HepG2 (cell line): ENCODE measurements around the gene PCYT2. TPM values are rescaled to one million over a fixed set of nuclear protein-coding genes. Genes with fewer than 3 reads are reported as not detected.
A peak's percentile ranks its signal among the peaks of the same experiment; 100 is the strongest.

ENCODE experiments used
- ASH2L ChIP-seq: fragments of 300-600, 200-600 bp; sonication (generic); IDR thresholded peaks from 2 replicates; pipeline ENCODE4 v1.7.0; 2017; ENCODE audit warnings: low read depth, mild to moderate bottlenecking, moderate library complexity, mixed read lengths, low read length; ENCODE audit not compliant: insufficient read length
- DNMT3B ChIP-seq: conservative IDR thresholded peaks from 2 replicates; pipeline ENCODE4 v1.6.1; 2016; ENCODE audit warnings: missing biosample characterization, control low read depth
- HIVEP1 ChIP-seq: sonication (generic); formaldehyde crosslinking; IDR thresholded peaks from 2 replicates; pipeline ENCODE4 v1.4.0; 2020; ENCODE audit warnings: mild to moderate bottlenecking, missing genetic modification reagents
- MXD4 ChIP-seq: IDR thresholded peaks from 2 replicates; pipeline ENCODE4 v1.6.1; 2016; ENCODE audit warnings: mild to moderate bottlenecking, missing biosample characterization, missing genetic modification reagents
- SNAI1 ChIP-seq: sonication (generic); formaldehyde crosslinking; IDR thresholded peaks from 2 replicates; pipeline ENCODE4 v1.5.0; 2020; ENCODE audit warnings: mild to moderate bottlenecking, missing genetic modification reagents, borderline replicate concordance
- ZFP1 ChIP-seq: IDR thresholded peaks from 2 replicates; pipeline ENCODE4 v1.6.1; 2016
- ZNF562 ChIP-seq: sonication (generic); formaldehyde crosslinking; IDR thresholded peaks from 2 replicates; pipeline ENCODE4 v1.8.0; 2022; ENCODE audit warnings: missing genetic modification reagents, borderline replicate concordance
- ZNF589 ChIP-seq: sonication (generic); formaldehyde crosslinking; conservative IDR thresholded peaks from 2 replicates; pipeline ENCODE4 v1.8.0; 2022; ENCODE audit warnings: mild to moderate bottlenecking, moderate library complexity, missing genetic modification reagents
- ZNF768 ChIP-seq: sonication (generic); formaldehyde crosslinking; IDR thresholded peaks from 2 replicates; pipeline ENCODE4 v1.4.0; 2020; ENCODE audit warnings: missing genetic modification reagents
- ZSCAN25 ChIP-seq: sonication (generic); formaldehyde crosslinking; IDR thresholded peaks from 2 replicates; pipeline ENCODE4 v1.8.0; 2022; ENCODE audit warnings: mild to moderate bottlenecking, missing genetic modification reagents
- polyA plus RNA-seq, 8 experiments: library from polyadenylated mRNA; depleted of rRNA in 3 of 8; stranded (reverse) in 7 of 8; unstranded in 1 of 8; fragments of >200 nt; fragmentation: Illumina TruSeq in 4 of 8; extraction: Trizol in 4 of 8; gene quantifications; 2 replicates each; pipeline versions ENCODE4 v1.2.1 to v1.2.3, GENCODE V29; 2011 to 2016; ENCODE audit warnings: low read depth in 4 of 8, missing spikeins in 1 of 8, mixed read lengths in 1 of 8; ENCODE audit not compliant: insufficient read depth in 1 of 8
- total RNA-seq, 5 experiments: library from RNA; depleted of rRNA; stranded (reverse); fragments of >200 nt; fragmentation: Illumina TruSeq; extraction: Trizol; gene quantifications; 2 replicates each; pipeline ENCODE4 v1.2.3, GENCODE V29; 2016; ENCODE audit warnings: low read depth in 1 of 5
- TF ChIP-seq, protein P1 (sequence below): sonication (generic); formaldehyde crosslinking; conservative IDR thresholded peaks from 2 replicates; pipeline ENCODE4 v1.5.0; 2020; ENCODE audit warnings: missing genetic modification reagents
- TF ChIP-seq, protein P2 (sequence below), 2 experiments: fragments of 450-650 bp in 1 of 2; sonication (generic) in 1 of 2; formaldehyde crosslinking in 1 of 2; IDR thresholded peaks; 2 replicates each; pipeline versions ENCODE4 v1.6.1 to v1.8.0; 2016 to 2022; ENCODE audit warnings: antibody characterized with exemption in 1 of 2, mild to moderate bottlenecking in 1 of 2, missing genetic modification reagents in 1 of 2
- TF ChIP-seq, protein P3 (sequence below): sonication (generic); formaldehyde crosslinking; IDR thresholded peaks from 2 replicates; pipeline ENCODE4 v1.4.0; 2020; ENCODE audit warnings: missing genetic modification reagents, borderline replicate concordance

PCYT2 gene
- total and polyA plus RNA-seq, 2 of the 13 experiments (the other 11 are each of a cell fraction or from before 2014, with no cell fraction given) = 147 to 297 TPM

DNA sequence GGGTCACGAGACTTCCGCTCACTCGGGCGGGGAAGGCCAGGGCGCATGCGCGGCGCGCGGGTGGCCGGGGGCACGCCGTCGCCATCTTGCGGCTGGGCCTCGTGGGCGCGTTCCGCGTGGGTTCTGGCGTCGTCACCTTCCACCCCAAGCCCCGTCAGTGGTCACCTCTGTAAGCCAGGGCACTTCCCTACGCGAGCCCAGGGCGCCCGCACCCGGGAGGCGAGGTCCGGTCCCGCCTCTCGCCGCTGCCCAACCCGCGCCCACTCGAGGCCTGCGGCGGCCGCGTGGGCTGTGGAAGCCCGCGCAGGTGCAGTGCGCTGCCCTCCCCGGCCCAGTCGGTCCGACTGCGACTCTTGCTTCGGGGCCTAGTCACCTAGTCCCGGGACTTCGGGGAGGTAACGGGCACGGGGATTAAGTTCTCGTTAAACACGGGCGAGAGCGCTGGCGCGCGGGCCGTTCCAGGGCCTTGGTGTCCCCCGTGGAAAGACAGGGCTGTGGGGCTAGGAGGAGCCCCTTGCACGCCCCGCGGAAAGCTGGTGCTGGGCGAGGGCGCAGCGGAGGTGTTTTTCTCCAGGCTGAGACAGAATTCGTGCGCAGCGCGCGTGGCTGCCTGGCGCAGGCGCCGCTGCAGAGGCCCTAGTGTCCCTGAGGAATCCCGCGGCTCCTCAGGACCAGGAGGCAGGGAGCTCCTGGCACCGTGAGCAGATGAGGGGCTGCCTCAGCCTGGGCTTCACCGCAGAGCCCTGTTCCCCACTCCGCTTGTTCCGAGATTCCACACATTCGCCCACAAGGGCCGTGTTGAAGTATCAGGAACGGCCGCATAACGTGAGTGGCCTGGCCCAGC is 39.6 kb downstream of the PCYT2 start (continued):
- TF ChIP-seq SNAI1 = peak; percentile 31; the same call in 1 of the 2 replicates
- TF ChIP-seq ZFP1 (CRISPR knock-in tag) = no peak
- TF ChIP-seq ASH2L = peak; percentile 75
- peak; percentile 97 for TF ChIP-seq ZNF589 (CRISPR knock-in tag)
- TF ChIP-seq ZNF562 = peak; percentile 59; the same call in 1 of the 2 replicates
- TF ChIP-seq HIVEP1 (CRISPR knock-in tag) = no peak
- TF ChIP-seq, protein P1, sequence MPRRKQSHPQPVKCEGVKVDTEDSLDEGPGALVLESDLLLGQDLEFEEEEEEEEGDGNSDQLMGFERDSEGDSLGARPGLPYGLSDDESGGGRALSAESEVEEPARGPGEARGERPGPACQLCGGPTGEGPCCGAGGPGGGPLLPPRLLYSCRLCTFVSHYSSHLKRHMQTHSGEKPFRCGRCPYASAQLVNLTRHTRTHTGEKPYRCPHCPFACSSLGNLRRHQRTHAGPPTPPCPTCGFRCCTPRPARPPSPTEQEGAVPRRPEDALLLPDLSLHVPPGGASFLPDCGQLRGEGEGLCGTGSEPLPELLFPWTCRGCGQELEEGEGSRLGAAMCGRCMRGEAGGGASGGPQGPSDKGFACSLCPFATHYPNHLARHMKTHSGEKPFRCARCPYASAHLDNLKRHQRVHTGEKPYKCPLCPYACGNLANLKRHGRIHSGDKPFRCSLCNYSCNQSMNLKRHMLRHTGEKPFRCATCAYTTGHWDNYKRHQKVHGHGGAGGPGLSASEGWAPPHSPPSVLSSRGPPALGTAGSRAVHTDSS (CRISPR knock-in tag) = no peak; the same call in 1 of the 2 replicates
- TF ChIP-seq, protein P2, sequence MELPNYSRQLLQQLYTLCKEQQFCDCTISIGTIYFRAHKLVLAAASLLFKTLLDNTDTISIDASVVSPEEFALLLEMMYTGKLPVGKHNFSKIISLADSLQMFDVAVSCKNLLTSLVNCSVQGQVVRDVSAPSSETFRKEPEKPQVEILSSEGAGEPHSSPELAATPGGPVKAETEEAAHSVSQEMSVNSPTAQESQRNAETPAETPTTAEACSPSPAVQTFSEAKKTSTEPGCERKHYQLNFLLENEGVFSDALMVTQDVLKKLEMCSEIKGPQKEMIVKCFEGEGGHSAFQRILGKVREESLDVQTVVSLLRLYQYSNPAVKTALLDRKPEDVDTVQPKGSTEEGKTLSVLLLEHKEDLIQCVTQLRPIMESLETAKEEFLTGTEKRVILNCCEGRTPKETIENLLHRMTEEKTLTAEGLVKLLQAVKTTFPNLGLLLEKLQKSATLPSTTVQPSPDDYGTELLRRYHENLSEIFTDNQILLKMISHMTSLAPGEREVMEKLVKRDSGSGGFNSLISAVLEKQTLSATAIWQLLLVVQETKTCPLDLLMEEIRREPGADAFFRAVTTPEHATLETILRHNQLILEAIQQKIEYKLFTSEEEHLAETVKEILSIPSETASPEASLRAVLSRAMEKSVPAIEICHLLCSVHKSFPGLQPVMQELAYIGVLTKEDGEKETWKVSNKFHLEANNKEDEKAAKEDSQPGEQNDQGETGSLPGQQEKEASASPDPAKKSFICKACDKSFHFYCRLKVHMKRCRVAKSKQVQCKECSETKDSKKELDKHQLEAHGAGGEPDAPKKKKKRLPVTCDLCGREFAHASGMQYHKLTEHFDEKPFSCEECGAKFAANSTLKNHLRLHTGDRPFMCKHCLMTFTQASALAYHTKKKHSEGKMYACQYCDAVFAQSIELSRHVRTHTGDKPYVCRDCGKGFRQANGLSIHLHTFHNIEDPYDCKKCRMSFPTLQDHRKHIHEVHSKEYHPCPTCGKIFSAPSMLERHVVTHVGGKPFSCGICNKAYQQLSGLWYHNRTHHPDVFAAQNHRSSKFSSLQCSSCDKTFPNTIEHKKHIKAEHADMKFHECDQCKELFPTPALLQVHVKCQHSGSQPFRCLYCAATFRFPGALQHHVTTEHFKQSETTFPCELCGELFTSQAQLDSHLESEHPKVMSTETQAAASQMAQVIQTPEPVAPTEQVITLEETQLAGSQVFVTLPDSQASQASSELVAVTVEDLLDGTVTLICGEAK (IDR thresholded peaks at IDR 0.05) = no peak
- TF ChIP-seq, protein P2 (CRISPR knock-in tag; IDR thresholded peaks at IDR 0.05) = peak; percentile 83; the same call in 1 of the 2 replicates
- TF ChIP-seq DNMT3B (CRISPR knock-in tag) = peak; percentile 73; the same call in 1 of the 2 replicates
- peak; percentile 95 for TF ChIP-seq MXD4 (CRISPR knock-in tag)
- TF ChIP-seq, protein P3, sequence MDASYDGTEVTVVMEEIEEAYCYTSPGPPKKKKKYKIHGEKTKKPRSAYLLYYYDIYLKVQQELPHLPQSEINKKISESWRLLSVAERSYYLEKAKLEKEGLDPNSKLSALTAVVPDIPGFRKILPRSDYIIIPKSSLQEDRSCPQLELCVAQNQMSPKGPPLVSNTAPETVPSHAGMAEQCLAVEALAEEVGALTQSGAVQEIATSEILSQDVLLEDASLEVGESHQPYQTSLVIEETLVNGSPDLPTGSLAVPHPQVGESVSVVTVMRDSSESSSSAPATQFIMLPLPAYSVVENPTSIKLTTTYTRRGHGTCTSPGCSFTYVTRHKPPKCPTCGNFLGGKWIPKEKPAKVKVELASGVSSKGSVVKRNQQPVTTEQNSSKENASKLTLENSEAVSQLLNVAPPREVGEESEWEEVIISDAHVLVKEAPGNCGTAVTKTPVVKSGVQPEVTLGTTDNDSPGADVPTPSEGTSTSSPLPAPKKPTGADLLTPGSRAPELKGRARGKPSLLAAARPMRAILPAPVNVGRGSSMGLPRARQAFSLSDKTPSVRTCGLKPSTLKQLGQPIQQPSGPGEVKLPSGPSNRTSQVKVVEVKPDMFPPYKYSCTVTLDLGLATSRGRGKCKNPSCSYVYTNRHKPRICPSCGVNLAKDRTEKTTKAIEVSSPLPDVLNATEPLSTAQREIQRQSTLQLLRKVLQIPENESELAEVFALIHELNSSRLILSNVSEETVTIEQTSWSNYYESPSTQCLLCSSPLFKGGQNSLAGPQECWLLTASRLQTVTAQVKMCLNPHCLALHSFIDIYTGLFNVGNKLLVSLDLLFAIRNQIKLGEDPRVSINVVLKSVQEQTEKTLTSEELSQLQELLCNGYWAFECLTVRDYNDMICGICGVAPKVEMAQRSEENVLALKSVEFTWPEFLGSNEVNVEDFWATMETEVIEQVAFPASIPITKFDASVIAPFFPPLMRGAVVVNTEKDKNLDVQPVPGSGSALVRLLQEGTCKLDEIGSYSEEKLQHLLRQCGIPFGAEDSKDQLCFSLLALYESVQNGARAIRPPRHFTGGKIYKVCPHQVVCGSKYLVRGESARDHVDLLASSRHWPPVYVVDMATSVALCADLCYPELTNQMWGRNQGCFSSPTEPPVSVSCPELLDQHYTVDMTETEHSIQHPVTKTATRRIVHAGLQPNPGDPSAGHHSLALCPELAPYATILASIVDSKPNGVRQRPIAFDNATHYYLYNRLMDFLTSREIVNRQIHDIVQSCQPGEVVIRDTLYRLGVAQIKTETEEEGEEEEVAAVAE (CRISPR knock-in tag) = 0 out of 2 replicates have a peak, but pooled peaks have one; percentile 15
- TF ChIP-seq ZNF768 (CRISPR knock-in tag) = peak; percentile 88; the same call in 1 of the 2 replicates
- TF ChIP-seq ZSCAN25 (CRISPR knock-in tag) = peak; percentile 83
